KBM-7 (cell line): ENCODE results near the gene TEC.
A peak's percentile ranks its signal among the peaks of the same experiment; 100 is the strongest.
"Not testable (repeated sequence)": the region's sequence is repeated elsewhere in the genome, so short reads cannot be mapped to it uniquely, and the experiment has no call there.

Source experiments
- DNase-seq: peaks from one replicate; pipeline ENCODE4 v3.0.0-alpha.2; 2015
- in situ Hi-C: fragments of 300-500 bp; cut with MboI; formaldehyde crosslinking; loops from 2 replicates; pipeline ENCODE4 v1.14.3; 2020; ENCODE audit warnings: low sequenced_read_pairs, low pct_unique_long_range_greater_than_20kb, mixed read lengths

The TEC gene

DNA sequence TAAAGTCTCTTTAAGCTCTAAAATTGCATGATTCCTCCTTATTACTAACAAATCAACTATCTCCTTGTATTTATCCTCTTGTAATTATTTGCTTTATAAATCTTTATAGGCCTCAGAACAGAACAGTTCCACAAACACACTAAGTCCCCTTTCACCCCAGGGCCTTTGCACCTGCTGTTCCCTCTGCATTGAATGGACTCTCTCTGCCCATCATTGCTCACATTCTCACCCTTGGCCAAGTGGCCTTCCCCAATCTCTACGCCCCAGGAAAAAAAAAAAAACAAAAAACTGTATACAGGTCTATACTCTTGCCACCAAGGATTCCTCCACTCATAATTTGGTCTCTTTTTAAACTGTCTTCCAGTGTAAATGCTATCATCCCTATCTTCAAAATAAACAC lies 53.7 kb downstream of the TEC start:
- in situ Hi-C loops, result no loop called here
- no peak for DNase-seq

DNA sequence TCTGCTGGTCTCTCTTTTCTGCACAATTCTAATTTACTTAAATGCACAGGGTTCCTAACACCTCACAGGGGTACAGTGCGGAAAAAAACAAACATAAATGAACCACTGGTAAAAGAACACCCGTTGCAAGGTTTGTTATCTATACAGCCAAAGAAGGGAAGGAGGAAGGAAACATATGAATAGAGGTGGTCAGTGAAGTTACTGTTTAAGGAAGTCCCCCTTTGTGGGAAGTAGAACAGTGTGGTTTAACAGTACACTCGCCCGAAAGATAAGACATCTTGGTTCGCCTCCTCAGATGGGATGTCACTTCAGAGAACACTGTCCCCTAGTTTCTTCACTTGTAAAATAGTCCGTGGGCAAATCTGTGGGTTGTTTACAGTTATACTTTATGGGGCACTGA lies 57.5 kb downstream of the TEC start:
- in situ Hi-C loops, result no loop called here
- DNase-seq, result peak; percentile 93

DNA sequence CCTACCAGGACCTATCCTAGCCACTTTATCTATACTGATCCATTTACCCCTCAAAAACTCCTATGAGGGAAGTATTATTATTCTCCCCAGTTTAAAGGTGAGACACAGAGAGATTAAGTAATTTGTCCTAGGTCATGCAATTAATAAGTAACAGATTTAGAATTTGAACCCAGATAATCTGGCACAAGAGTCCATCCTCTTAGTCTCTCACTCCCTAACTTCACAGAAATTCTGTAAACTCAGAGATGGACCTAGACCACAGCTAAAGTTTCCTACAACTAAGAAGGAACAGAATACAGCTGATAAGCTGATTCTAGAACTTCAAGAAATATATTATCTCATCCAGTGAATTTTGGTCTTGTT lies 58.7 kb downstream of the TEC start:
- DNase-seq, result no peak
- in situ Hi-C loops, result no loop called here

DNA sequence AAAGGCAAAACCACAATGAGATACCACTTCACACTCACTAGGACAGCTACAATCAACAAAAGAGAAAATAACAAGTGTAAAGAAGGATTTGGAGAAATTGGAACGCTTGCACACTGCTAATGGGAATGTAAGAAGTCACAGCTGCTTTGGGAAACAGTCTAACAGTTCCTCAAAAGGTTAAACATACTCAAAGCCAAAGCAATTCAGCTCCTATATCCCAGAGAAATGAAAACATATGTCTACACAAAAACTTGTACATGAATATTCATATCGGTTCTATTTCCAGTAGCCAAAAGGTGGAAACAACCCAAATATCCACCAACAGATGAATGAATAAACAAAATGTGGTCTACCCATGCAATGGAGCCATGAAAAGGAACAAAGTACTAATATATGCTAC lies 64.0 kb downstream of the TEC start:
- no peak for DNase-seq
- in situ Hi-C loops, result no loop called here

DNA sequence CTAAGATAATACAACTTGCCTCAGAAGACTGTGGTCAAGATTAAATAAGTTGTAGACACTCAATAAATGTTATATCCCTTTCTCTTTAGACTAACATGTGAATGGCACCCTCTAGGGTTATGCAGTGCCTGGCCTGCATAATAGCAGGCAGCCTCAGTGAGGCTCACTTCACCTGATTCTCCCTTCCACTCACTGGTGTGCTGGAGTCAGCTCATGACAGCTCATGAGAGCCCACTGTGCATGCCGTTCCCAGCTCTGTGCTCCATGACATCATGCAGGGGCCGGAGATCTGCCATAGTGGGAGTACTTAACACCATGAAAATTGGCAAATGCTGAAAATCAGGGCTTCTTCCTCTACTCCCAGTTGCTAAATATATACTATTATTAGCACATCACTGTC lies 64.5 kb downstream of the TEC start:
- in situ Hi-C loops, result no loop called here
- no peak for DNase-seq

DNA sequence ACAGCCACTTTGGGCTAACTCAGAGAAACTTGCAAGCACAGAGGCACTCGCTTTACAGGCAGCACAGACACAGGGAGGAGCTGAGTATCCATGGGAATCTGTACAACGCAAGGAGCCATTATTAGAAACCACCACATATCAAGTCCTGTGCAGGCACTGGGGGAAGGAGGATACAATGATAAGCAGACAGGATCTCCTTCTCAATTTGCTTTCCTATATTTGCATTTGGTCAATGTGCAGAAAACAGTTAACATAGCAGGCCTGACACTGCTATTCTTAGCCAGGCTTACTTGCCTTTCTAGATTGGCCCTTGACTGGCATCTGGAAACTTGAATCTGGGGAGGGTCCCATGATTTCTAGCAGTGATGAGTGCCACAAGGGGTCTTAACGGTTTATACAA lies 65.8 kb downstream of the TEC start:
- in situ Hi-C loops, result no loop called here

DNA sequence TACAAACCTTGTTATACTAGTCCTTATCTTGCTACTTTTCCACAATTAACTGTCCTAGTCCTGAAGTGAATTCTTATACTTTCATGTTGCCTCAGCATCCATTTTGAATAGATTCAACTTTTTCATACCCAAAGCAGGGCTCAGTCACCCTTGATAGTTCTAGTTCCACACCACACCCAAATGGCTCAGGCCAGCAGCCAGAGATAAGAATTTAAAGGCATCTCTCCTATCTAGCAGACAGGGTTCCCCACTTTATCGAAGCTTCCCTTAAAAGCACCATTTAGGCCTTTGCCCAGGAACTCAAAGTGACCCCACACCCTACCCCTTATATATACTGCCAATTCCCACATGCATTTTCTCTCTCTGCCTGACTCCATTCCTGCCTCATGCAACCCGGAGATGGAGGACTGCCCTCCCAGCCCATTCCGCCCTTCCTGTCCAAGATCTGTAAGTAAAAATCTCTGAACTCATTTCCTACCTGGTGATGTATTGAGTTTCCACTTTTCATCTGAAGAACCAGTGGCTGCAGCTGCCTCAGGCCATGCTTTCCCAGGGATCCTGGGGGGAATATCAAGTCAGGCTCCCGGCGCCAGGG lies 71.9 kb downstream of the TEC start:
- in situ Hi-C loops, result no loop called here
- no peak for DNase-seq

More for the DNA sequence above, 65.8 kb downstream of the TEC start:
- peak; percentile 40 for DNase-seq

DNA sequence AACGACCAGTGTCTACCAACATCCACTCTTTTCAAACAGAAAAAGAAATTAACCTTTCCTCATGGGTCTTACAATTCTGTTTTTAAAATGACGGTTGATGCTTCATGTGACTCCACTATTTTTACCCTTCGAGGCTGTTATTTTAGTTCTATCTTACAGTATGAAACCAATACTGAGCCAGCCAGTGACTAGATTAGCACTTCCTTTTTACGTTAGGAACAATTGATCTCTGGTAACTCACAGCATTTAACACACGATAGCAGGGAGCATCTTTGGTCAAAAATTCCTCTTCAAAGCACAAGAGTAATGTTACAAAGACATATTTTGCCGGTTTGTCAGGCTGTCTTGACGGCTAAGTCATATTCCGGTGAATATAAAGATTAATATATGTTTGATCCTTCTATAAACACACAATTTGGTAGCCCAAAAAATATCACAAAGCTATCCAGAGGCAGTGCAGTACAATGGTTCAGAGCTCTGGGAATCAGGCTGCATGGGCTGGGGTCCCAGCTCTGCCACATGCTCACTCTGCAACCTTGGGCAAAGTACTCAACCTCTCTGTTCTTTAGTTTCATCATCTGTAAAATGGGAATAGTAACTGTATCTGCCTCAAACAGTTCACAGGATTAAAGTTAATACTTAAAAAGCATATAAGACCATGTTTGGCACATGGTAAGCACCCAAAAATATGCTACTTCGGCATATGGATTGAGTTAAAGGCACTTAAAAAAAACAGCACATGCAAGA lies 72.7 kb downstream of the TEC start:
- peak; percentile 26 for DNase-seq
- in situ Hi-C loops, result no loop called here

DNA sequence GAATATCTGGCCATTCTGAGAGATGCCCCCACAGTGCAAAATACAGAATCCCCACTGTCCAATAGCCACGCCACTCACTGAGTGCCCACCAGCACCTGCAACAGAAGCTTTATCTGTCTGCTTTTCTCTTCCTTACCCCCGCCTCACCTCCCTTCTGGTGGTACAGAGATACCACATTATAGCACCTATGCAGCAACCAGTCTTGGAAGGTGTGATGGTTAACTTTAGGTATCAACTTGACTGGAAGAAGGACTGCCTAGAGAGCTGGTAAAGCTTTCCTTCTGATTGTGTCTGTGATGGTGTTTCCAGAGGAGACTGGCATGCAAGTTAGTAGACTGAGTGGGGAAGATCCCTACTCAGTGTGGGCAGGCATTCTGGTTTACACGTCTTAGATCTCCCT lies 73.8 kb downstream of the TEC start:
- in situ Hi-C loops, result no loop called here

DNA sequence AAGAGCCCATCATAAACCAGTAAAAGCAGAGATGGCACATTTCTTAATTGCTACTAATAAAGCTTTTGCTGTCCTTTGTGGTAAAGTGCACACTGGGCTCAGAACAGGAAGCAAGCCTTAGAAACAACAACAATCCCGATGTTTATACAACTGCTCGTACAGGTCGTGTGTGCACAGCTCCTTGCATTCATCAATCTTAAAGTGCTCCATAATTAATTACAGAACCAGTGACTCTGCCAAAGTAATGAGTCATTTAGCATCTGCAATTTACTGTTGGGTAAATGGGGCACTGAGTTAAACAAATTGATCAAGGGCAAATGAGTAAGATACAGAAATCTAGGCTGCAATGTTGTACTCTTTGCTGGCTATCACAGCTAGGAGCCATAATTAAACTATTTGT lies 74.3 kb downstream of the TEC start:
- DNase-seq, result peak; percentile 49

More for the DNA sequence above, 73.8 kb downstream of the TEC start:
- no peak for DNase-seq

DNA sequence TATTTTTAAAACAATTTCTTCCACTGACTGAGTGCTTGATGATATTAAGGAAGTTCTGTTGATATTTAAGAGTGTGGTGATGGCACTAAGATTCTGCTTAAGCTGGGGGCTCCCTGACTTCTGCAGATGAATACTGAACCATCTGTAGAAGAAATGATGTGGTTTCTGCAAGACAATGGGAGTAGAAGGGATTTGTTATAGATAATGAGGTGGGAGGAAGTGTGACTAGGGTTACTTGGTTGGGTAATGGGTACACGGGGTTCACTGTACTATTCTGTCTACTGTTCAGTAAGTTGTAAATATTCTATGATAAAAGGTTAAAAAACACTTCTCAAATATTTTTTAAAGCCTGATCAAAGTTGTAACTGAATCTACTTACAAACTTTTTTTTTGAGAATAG lies 74.7 kb downstream of the TEC start:
- in situ Hi-C loops, result no loop called here
- peak; percentile 65 for DNase-seq

More for the DNA sequence above, 74.3 kb downstream of the TEC start:
- in situ Hi-C loops, result no loop called here

DNA sequence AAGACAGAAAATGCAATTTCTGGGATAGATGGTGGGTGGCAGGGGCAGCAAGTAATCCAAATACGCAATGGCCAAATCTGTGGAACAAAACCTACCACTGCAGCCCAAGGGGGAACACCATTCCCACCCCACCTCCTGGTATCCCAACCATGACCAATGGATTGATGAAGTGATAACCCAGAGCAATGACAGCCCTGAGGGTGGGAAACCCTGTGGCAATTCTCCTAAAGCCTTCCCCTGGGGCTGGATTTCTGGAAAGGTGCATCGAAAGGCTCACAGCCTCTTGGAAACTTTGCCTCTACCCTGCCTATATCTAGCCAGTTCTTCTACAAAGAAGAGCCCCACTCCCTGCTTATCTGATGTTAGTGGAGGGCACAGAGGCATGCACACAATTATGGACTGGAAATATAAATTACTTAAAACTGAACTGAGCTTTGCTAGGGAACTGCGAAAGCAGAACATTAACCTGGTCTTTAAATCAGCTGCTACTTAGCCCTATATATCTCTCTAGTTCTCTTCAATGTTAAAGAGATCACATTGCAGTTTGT lies 75.6 kb downstream of the TEC start:
- no peak for DNase-seq
- in situ Hi-C loops, result no loop called here

DNA sequence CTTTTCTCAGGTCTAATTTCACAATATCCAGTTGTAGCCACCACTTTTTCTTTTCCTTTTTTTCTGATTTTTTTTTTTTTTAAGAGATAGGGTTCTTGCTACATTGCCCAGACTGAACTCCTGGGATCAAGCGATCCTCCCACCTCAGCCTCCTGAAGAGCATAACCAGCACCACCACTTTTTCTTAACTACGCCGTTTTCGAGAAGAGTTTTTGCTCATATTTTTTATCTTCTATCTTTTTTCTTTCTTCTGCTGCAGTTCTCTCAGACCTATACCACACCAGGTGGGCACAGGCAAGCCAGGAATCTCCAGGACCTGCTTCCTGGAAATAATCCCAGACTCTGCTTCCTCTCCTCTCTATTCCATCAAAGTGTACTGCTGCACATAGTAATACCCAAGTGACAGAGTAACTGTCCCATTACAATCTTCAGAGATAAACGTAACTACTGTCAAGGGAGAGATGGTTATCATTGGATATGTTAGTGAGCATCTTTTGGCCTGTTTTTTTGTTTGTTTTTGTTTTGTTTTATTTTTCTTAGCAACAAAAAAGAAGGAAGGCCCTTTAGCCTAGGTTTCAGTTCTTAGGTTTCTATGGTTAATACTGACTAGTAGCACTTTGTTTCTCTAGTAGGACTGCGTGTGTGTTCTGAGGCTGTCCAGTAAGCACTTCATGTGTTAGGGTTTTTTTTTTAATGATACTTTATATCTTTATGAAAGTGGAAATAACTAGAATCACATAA lies 76.4 kb downstream of the TEC start:
- in situ Hi-C loops, result no loop called here

DNA sequence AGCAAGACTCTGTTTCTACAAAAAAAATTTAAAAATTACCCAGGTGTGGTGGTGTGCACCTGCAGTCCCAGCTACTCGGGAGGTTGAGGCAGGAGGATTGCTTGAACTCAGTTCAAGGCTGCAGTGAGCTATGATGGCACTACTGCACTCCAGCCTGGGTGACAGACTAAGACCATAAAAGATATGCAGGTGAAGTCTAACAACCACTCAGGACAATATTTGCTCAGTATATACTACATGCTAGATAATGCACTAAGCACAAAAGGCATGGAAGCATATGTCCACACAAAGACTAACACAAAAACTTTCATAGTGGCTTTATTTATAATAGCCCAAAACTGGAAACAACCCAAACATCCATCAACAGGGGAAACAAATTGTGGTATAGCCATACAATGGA lies 77.9 kb downstream of the TEC start:
- in situ Hi-C loops, result no loop called here
- no peak for DNase-seq

More for the DNA sequence above, 76.4 kb downstream of the TEC start:
- DNase-seq, result no peak

DNA sequence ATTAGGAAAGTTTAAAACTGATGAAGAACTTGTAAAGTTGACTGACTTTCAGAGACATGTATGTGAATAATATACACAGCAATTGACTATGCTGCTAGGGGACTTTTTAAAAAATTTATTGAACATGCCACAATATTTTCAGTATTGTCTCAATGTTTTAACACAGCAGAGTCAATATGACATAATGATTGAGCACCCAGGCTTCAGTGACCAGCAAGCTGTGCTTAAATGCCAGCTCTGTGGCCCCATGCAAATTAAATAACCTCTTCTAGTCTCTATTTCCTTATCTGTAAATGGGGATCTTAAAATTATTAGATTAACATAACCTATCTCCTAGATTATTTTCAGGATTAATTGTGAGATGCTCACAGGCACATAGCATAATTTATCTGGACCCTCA lies 78.8 kb downstream of the TEC start:
- in situ Hi-C loops, result no loop called here
- DNase-seq, result no peak

DNA sequence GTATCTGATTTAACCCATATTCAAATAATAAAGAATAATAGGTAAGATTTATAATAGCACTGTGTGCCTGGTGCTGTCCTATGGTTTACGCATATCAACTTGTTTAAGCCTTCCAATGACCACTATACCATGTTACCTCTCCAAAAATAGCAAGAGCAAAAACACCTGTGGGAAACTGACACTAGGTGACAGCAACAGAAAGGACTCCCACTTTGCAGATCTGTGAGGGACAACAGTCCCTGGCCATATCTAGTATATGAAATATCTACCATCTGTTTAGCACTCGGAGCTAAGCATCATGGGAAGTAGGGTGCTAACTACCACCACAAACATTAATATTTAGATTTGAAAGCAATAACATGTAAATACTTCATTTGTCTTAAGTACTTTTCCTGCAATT lies 79.9 kb downstream of the TEC start:
- in situ Hi-C loops, result no loop called here
- no peak for DNase-seq

DNA sequence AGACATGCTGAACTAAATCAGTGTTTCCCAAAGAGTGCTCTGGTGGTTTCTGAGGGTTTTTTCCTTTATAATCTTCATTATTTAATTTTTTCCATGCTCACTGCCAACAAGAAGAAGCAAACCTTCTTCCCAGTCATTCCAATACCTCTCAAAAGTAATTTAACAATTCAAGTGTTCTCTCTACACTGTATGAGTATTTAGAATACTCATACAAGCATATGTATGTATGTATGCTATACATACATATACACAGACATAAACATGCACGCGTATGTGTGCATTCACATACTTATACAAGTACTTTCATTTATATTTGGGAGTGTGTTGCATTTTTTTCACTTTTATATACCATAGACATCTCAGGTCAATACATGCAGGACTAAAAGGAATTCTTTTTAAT lies 81.2 kb downstream of the TEC start:
- DNase-seq, result no peak
- in situ Hi-C loops, result no loop called here

DNA sequence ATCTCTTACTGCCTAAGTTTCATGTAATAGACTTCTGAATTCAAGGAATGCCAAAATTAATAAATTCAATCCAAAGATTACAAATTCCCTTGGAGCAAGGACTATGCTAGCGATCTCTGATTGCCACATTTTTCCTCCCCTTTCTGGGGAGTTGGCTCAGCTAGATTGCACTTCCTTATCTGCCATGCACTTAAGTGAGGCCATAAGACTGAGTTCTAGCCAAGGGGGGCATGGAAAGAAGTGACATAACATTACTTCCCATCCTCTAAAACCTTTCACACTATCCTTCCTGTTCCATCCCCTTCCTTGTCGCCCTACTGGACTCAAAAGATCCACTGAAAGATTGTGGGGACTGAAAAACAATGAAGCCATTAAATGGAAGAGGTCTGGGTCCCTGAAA lies 81.8 kb downstream of the TEC start:
- peak; percentile 56 for DNase-seq
- in situ Hi-C loops, result no loop called here

DNA sequence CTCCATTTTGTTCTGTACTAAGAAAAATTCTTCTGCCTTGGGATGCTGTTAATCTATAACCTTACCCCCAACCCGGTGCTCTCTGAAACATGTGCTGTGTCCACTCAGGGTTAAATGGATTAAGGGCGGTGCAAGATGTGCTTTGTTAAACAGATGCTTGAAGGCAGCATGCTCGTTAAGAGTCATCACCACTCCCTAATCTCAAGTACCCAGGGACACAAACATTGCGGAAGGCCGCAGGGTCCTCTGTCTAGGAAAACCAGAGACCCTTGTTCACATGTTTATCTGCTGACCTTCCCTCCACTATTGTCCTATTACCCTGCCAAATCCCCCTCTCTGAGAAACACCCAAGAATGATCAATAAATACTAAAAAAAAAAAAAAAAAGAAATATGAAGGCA lies 82.6 kb downstream of the TEC start:
- DNase-seq, in situ Hi-C loops: not testable (repeated sequence)

DNA sequence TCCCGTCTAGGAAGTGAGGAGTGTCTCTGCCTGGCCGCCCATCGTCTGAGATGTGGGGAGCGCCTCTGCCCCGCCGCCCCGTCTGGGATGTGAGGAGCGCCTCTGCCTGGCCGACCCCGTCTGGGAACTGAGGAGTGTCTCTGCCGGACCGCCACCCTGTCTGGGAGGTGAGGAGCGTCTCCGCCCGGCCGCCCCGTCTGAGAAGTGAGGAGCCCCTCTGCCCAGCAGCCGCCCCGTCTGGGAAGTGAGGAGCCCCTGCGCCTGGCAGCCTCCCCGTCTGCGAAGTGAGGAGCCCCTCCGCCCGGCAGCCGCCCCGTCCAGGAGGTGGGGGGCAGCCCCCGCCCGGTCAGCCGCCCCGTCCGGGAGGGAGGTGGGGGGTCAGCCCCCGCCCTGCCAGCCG lies 83.2 kb downstream of the TEC start:
- DNase-seq, in situ Hi-C loops: not testable (repeated sequence)
